ENCODE results near the gene DNTTIP2. TPM values are rescaled to one million over a fixed set of nuclear protein-coding genes. Genes with fewer than 3 reads are reported as not detected.

The DNTTIP2 gene
- total RNA-seq, 1 experiment from 2014 or later, result 61.5 TPM

- H3K9me3 Mint-ChIP-seq, result peaks cover 36% of the 10 kb centered on the region
- no peak overlapping the region for H3K4me3 Mint-ChIP-seq
- H3K4me1 Mint-ChIP-seq, result peaks cover 20% of the 10 kb centered on the region
- DNase-seq (ENCODE audit: low spot score) (no peak), ATAC-seq (no peak)
- ChIA-PET CTCF (interaction anchor here (2.8 kb wide), 1 partner anchor 26 kb away, joined by 11 read pairs; no protein-coding TSS in a partner anchor), POLR2A (no interaction called here)
- H3K27me3 Mint-ChIP-seq (ENCODE audit: low read depth), result peaks cover 3% of the 10 kb centered on the region; the same call in 1 of the 2 replicates
- H3K27ac Mint-ChIP-seq, result no peak overlapping the region
- H3K36me3 Mint-ChIP-seq, result peaks cover 40% of the 10 kb centered on the region
- no peak for TF ChIP-seq FOXP4 (CRISPR knock-in tag; IDR thresholded peaks at IDR 0.05)
- TF ChIP-seq ATF6 (CRISPR knock-in tag; IDR thresholded peaks at IDR 0.05), result no peak
- no peak for TF ChIP-seq IRF2 (CRISPR knock-in tag; IDR thresholded peaks at IDR 0.05; ENCODE audit: borderline replicate concordance, low read depth)
- TF ChIP-seq ZNF232 (CRISPR knock-in tag; IDR thresholded peaks at IDR 0.05), result no peak
- TF ChIP-seq IRF1 (CRISPR knock-in tag; IDR thresholded peaks at IDR 0.05), result no peak
- TF ChIP-seq NR3C1 (CRISPR knock-in tag; conservative IDR thresholded peaks at IDR 0.05; ENCODE audit: low read depth), result no peak
- no peak for TF ChIP-seq ZNF138 (CRISPR knock-in tag; conservative IDR thresholded peaks at IDR 0.05)
Observed at GRCh38 chr1:93839753-93840152, 39.3 kb downstream of the DNTTIP2 start.

- peaks cover 45% of the 10 kb centered on the region for H3K36me3 Mint-ChIP-seq
- peaks cover 17% of the 10 kb centered on the region for H3K4me1 Mint-ChIP-seq
- no peak overlapping the region for H3K4me3 Mint-ChIP-seq
- no peak overlapping the region for H3K27ac Mint-ChIP-seq
- ChIA-PET CTCF (no interaction called here), POLR2A (no interaction called here)
- no peak for DNase-seq (ENCODE audit: low spot score)
- peaks cover 40% of the 10 kb centered on the region for H3K9me3 Mint-ChIP-seq
- H3K27me3 Mint-ChIP-seq (ENCODE audit: low read depth), result peaks cover 3% of the 10 kb centered on the region; the same call in 1 of the 2 replicates
- TF ChIP-seq GRHL2 (CRISPR knock-in tag; IDR thresholded peaks at IDR 0.05; ENCODE audit: insufficient replicate concordance, severe bottlenecking) (no peak), ZNF425 (CRISPR knock-in tag; conservative IDR thresholded peaks at IDR 0.05) (no peak), NR3C1 (CRISPR knock-in tag; conservative IDR thresholded peaks at IDR 0.05; ENCODE audit: low read depth) (no peak), ZNF416 (CRISPR knock-in tag; IDR thresholded peaks at IDR 0.05) (no peak), TEAD1 (CRISPR knock-in tag; IDR thresholded peaks at IDR 0.05) (no peak), MYBL2 (CRISPR knock-in tag; IDR thresholded peaks at IDR 0.05) (no peak), FOXK1 (CRISPR knock-in tag; IDR thresholded peaks at IDR 0.05) (no peak), ELF4 (CRISPR knock-in tag; IDR thresholded peaks at IDR 0.05; ENCODE audit: low read depth) (no peak), ZNF671 (CRISPR knock-in tag; IDR thresholded peaks at IDR 0.05) (no peak), SP1 (CRISPR knock-in tag; conservative IDR thresholded peaks at IDR 0.05) (no peak), PREB (CRISPR knock-in tag; IDR thresholded peaks at IDR 0.05; ENCODE audit: borderline replicate concordance) (no peak)
- ATAC-seq, result no peak
Observed at GRCh38 chr1:93839307-93839706, 39.7 kb downstream of the DNTTIP2 start.
